Activated B cell treated with CpG ODN at 0.5 μM for 24 hours (primary cell): ENCODE measurements around the gene ANKS1A. TPM values are rescaled to one million over a fixed set of nuclear protein-coding genes. Genes with fewer than 3 reads are reported as not detected.
"Not testable (repeated sequence)": the region's sequence is repeated elsewhere in the genome, so short reads cannot be mapped to it uniquely, and the experiment has no call there.

Experiments used
- ATAC-seq: fragments of 200-7000 bp; cut with Tn5 transposase; one replicate; pipeline ENCODE4 v1.10.0; 2021; ENCODE audit warnings: low read depth, mild to moderate bottlenecking, moderate library complexity
- CTCF ChIA-PET: fragments of 350-600 bp; sonication (Branson Sonifier 250); formaldehyde crosslinking; loops from one replicate; lab custom pipeline; 2021; ENCODE audit warnings: antibody characterized with exemption; lab: Charles Lee
- POLR2A ChIA-PET: fragments of 350-600 bp; sonication (Branson Sonifier 250); formaldehyde crosslinking; loops from one replicate; lab custom pipeline; 2021; ENCODE audit warnings: antibody characterized with exemption; lab: Charles Lee
- DNase-seq: peaks from one replicate; pipeline ENCODE4 v3.0.0; 2022
- H3K27ac Mint-ChIP-seq: one replicate; pipeline ENCODE4 v1.8.0; 2020; ENCODE audit warnings: mixed read lengths
- H3K27me3 Mint-ChIP-seq: one replicate; pipeline ENCODE4 v1.8.0; 2021; ENCODE audit warnings: mixed read lengths
- H3K36me3 Mint-ChIP-seq: one replicate; pipeline ENCODE4 v1.8.0; 2021; ENCODE audit warnings: low read depth, mixed read lengths
- H3K4me1 Mint-ChIP-seq: one replicate; pipeline ENCODE4 v1.8.0; 2021; ENCODE audit warnings: mixed read lengths
- H3K4me3 Mint-ChIP-seq: one replicate; pipeline ENCODE4 v1.8.0; 2020; ENCODE audit warnings: mild to moderate bottlenecking, mixed read lengths
- H3K9me3 Mint-ChIP-seq: one replicate; pipeline ENCODE4 v1.8.0; 2020; ENCODE audit warnings: mixed read lengths
- intact Hi-C: fragments of 100-400 bp; cut with micrococcal nuclease; formaldehyde crosslinking; loops from one replicate; pipeline ENCODE4 v1.15.1; 2024
- total RNA-seq: library from RNA; stranded (reverse); gene quantifications from 2 replicates; pipeline ENCODE4 v1.2.3, GENCODE V29; 2022
- TF ChIP-seq, protein P1 (sequence below): fragments of 200-600 bp; IDR thresholded peaks from one replicate; pipeline ENCODE4 v1.8.0; 2022; ENCODE audit warnings: antibody characterized with exemption, mild to moderate bottlenecking

Gene ANKS1A
- total RNA-seq, 1 donor from 2014 or later: 12.6 TPM

GRCh38 chr6:34891296-34891695 is 2.2 kb downstream of the ANKS1A start:
- POLR2A ChIA-PET: no interaction called here
- TF ChIP-seq, protein P1, sequence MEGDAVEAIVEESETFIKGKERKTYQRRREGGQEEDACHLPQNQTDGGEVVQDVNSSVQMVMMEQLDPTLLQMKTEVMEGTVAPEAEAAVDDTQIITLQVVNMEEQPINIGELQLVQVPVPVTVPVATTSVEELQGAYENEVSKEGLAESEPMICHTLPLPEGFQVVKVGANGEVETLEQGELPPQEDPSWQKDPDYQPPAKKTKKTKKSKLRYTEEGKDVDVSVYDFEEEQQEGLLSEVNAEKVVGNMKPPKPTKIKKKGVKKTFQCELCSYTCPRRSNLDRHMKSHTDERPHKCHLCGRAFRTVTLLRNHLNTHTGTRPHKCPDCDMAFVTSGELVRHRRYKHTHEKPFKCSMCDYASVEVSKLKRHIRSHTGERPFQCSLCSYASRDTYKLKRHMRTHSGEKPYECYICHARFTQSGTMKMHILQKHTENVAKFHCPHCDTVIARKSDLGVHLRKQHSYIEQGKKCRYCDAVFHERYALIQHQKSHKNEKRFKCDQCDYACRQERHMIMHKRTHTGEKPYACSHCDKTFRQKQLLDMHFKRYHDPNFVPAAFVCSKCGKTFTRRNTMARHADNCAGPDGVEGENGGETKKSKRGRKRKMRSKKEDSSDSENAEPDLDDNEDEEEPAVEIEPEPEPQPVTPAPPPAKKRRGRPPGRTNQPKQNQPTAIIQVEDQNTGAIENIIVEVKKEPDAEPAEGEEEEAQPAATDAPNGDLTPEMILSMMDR: no peak
- Mint-ChIP-seq H3K4me3 (no peak overlapping the region), H3K36me3 (peaks cover 10% of the 10 kb centered on the region), H3K27me3 (no peaks in the 10 kb centered on the region), H3K9me3 (no peaks in the 10 kb centered on the region), H3K4me1 (peaks cover 44% of the 10 kb centered on the region), H3K27ac (no peak overlapping the region)
- intact Hi-C loops: no loop called here
- CTCF ChIA-PET: no interaction called here
- ATAC-seq (no peak), DNase-seq (no peak)

GRCh38 chr6:34894693-34895092 is 5.6 kb downstream of the ANKS1A start:
- POLR2A ChIA-PET: no interaction called here
- H3K4me1 Mint-ChIP-seq: peaks cover 21% of the 10 kb centered on the region
- no peak overlapping the region for H3K4me3 Mint-ChIP-seq
- H3K27me3 Mint-ChIP-seq: no peaks in the 10 kb centered on the region
- no peak for ATAC-seq
- intact Hi-C loops: no loop called here
- H3K36me3 Mint-ChIP-seq: no peaks in the 10 kb centered on the region
- CTCF ChIA-PET: no interaction called here
- no peak for DNase-seq
- H3K27ac Mint-ChIP-seq: no peak overlapping the region
- TF ChIP-seq, protein P1: no peak
- no peaks in the 10 kb centered on the region for H3K9me3 Mint-ChIP-seq

DNA sequence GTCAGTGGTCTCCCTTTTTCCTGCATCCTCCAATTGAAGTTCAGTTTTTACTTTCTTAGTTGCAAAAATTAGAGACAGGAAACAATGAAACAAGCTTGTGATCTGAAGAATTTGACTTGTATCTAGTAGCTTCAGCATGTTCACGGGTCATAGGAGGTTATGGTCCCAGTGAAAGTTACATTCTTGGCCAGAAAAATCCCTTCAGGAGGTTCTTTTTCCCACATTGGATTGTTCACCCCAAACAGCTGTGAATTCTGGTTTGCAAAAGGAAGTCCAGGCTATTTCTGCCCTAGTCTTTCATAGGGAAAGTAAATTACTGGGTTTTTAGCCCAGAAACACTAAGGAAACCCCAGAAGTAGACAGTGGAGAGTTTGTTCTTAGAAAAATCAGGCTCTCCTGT is 8.1 kb downstream of the ANKS1A start:
- POLR2A ChIA-PET: no interaction called here
- H3K36me3 Mint-ChIP-seq: no peaks in the 10 kb centered on the region
- ATAC-seq: no peak

GRCh38 chr6:34897716-34898115 is 8.7 kb downstream of the ANKS1A start:
- intact Hi-C loops: no loop called here
- CTCF ChIA-PET: no interaction called here
- Mint-ChIP-seq H3K36me3 (no peaks in the 10 kb centered on the region), H3K4me1 (peaks cover 5% of the 10 kb centered on the region), H3K27ac (no peak overlapping the region), H3K27me3 (no peaks in the 10 kb centered on the region), H3K9me3 (no peaks in the 10 kb centered on the region), H3K4me3 (no peak overlapping the region)
- ATAC-seq (no peak), DNase-seq (no peak)
- POLR2A ChIA-PET: no interaction called here
- TF ChIP-seq, protein P1: no peak

More for the DNA sequence above, 8.1 kb downstream of the ANKS1A start:
- TF ChIP-seq, protein P1: no peak
- Mint-ChIP-seq H3K4me3 (no peak overlapping the region), H3K9me3 (no peaks in the 10 kb centered on the region), H3K27ac (no peak overlapping the region), H3K4me1 (peaks cover 5% of the 10 kb centered on the region), H3K27me3 (no peaks in the 10 kb centered on the region)
- CTCF ChIA-PET: no interaction called here
- intact Hi-C loops: no loop called here
- no peak for DNase-seq

- CTCF ChIA-PET, H3K27ac Mint-ChIP-seq, H3K4me1 Mint-ChIP-seq, POLR2A ChIA-PET, intact Hi-C loops, H3K4me3 Mint-ChIP-seq, ATAC-seq, H3K36me3 Mint-ChIP-seq, DNase-seq, H3K9me3 Mint-ChIP-seq, H3K27me3 Mint-ChIP-seq: not testable (repeated sequence)
Observed at GRCh38 chr6:34899748-34900147, 10.7 kb downstream of the ANKS1A start.
